HEK293 (cell line): ENCODE measurements around the gene EIF4E1B.
A peak's percentile ranks its signal among the peaks of the same experiment; 100 is the strongest.

Experiments
- MZF1 ChIP-seq: fragments of 450-650 bp; formaldehyde crosslinking; IDR thresholded peaks from 2 replicates; pipeline ENCODE4 v1.5.1; 2017; ENCODE audit warnings: missing biosample characterization, missing genetic modification characterization, borderline replicate concordance
- SETDB1 ChIP-seq: IDR thresholded peaks from one replicate; pipeline ENCODE4 v1.6.1; 2017; ENCODE audit warnings: mild to moderate bottlenecking, low read length, moderate library complexity, mixed read lengths; ENCODE audit not compliant: insufficient read length
- SP7 ChIP-seq: fragments of 450-650 bp; formaldehyde crosslinking; IDR thresholded peaks from 2 replicates; pipeline ENCODE4 v1.5.1; 2016; ENCODE audit warnings: missing biosample characterization, missing genetic modification characterization
- ZBTB1 ChIP-seq: fragments of 450-650 bp; formaldehyde crosslinking; IDR thresholded peaks from 2 replicates; pipeline ENCODE4 v1.5.1; 2016; ENCODE audit warnings: missing biosample characterization, missing genetic modification characterization
- ZFHX2 ChIP-seq: fragments of 450-650 bp; formaldehyde crosslinking; conservative IDR thresholded peaks from 2 replicates; pipeline ENCODE4 v1.5.1; 2016; ENCODE audit warnings: missing biosample characterization, missing genetic modification characterization
- ZNF138 ChIP-seq: fragments of 450-650 bp; formaldehyde crosslinking; IDR thresholded peaks from 2 replicates; pipeline ENCODE4 v1.5.1; 2016; ENCODE audit warnings: missing biosample characterization, missing genetic modification characterization, borderline replicate concordance
- ZNF157 ChIP-seq: fragments of 450-650 bp; formaldehyde crosslinking; IDR thresholded peaks from 2 replicates; pipeline ENCODE4 v1.5.1; 2016; ENCODE audit warnings: missing biosample characterization, missing genetic modification characterization
- ZNF175 ChIP-seq: fragments of 450-650 bp; formaldehyde crosslinking; IDR thresholded peaks from 2 replicates; pipeline ENCODE4 v1.5.1; 2016; ENCODE audit warnings: missing biosample characterization, missing genetic modification characterization
- ZNF23 ChIP-seq: fragments of 450-650 bp; formaldehyde crosslinking; IDR thresholded peaks from 2 replicates; pipeline ENCODE4 v1.5.1; 2016; ENCODE audit warnings: missing biosample characterization, missing genetic modification characterization, borderline replicate concordance
- ZNF274 ChIP-seq, 2 experiments: fragments of 200-500 bp in 1 of 2; fragments of 450-650 bp in 1 of 2; sonication (Bioruptor generic) in 1 of 2; formaldehyde crosslinking in 1 of 2; IDR thresholded peaks; 2 replicates each; pipeline versions ENCODE4 v1.5.1 to v1.6.1; 2014 to 2016; ENCODE audit warnings: borderline replicate concordance in 1 of 2, inconsistent platforms in 1 of 2, low read length in 1 of 2, missing biosample characterization in 1 of 2, missing genetic modification characterization in 1 of 2
- ZNF280D ChIP-seq: fragments of 450-650 bp; formaldehyde crosslinking; IDR thresholded peaks from 2 replicates; pipeline ENCODE4 v1.5.1; 2016; ENCODE audit warnings: missing biosample characterization, missing genetic modification characterization
- ZNF350 ChIP-seq: fragments of 450-650 bp; formaldehyde crosslinking; IDR thresholded peaks from 2 replicates; pipeline ENCODE4 v1.5.0; 2017; ENCODE audit warnings: missing biosample characterization, mild to moderate bottlenecking, missing genetic modification characterization
- ZNF426 ChIP-seq: fragments of 450-650 bp; formaldehyde crosslinking; IDR thresholded peaks from 2 replicates; pipeline ENCODE4 v1.5.1; 2017; ENCODE audit warnings: missing biosample characterization, missing genetic modification characterization, mild to moderate bottlenecking, inconsistent platforms, moderate library complexity
- ZNF513 ChIP-seq: fragments of 450-650 bp; IDR thresholded peaks from 2 replicates; pipeline ENCODE4 v1.5.1; 2018; ENCODE audit warnings: missing biosample characterization, missing genetic modification characterization
- ZNF585B ChIP-seq: fragments of 450-650 bp; formaldehyde crosslinking; IDR thresholded peaks from 2 replicates; pipeline ENCODE4 v1.5.1; 2016; ENCODE audit warnings: missing biosample characterization, missing genetic modification characterization
- TF ChIP-seq, protein P1 (sequence below): fragments of 450-650 bp; formaldehyde crosslinking; conservative IDR thresholded peaks from 2 replicates; pipeline ENCODE4 v1.5.1; 2016; ENCODE audit warnings: low read depth, missing biosample characterization, missing genetic modification characterization
- TF ChIP-seq, protein P2 (sequence below): fragments of 450-650 bp; formaldehyde crosslinking; IDR thresholded peaks from 2 replicates; pipeline ENCODE4 v1.5.1; 2016; ENCODE audit warnings: missing biosample characterization, missing genetic modification characterization
- TF ChIP-seq, protein P3 (sequence below): fragments of 450-650 bp; formaldehyde crosslinking; optimal IDR thresholded peaks from 2 replicates; pipeline ENCODE3; 2016; ENCODE audit warnings: missing biosample characterization, mild to moderate bottlenecking, missing genetic modification characterization
- TF ChIP-seq, protein P4 (sequence below): fragments of 450-650 bp; formaldehyde crosslinking; IDR thresholded peaks from 2 replicates; pipeline ENCODE4 v1.5.1; 2016; ENCODE audit warnings: missing biosample characterization, missing genetic modification characterization
- TF ChIP-seq, protein P5 (sequence below): fragments of 450-650 bp; formaldehyde crosslinking; IDR thresholded peaks from 2 replicates; pipeline ENCODE4 v1.5.1; 2016; ENCODE audit warnings: missing biosample characterization, missing genetic modification characterization

Gene EIF4E1B

GRCh38 chr5:176647030-176647842 lies 16.8 kb downstream of the EIF4E1B start, which contains the start of gene TSPAN17 (continued):
- TF ChIP-seq ZNF513 (tag by site-specific recombination) = no peak
- TF ChIP-seq ZNF280D (tag by site-specific recombination) = no peak
- TF ChIP-seq, protein P1, sequence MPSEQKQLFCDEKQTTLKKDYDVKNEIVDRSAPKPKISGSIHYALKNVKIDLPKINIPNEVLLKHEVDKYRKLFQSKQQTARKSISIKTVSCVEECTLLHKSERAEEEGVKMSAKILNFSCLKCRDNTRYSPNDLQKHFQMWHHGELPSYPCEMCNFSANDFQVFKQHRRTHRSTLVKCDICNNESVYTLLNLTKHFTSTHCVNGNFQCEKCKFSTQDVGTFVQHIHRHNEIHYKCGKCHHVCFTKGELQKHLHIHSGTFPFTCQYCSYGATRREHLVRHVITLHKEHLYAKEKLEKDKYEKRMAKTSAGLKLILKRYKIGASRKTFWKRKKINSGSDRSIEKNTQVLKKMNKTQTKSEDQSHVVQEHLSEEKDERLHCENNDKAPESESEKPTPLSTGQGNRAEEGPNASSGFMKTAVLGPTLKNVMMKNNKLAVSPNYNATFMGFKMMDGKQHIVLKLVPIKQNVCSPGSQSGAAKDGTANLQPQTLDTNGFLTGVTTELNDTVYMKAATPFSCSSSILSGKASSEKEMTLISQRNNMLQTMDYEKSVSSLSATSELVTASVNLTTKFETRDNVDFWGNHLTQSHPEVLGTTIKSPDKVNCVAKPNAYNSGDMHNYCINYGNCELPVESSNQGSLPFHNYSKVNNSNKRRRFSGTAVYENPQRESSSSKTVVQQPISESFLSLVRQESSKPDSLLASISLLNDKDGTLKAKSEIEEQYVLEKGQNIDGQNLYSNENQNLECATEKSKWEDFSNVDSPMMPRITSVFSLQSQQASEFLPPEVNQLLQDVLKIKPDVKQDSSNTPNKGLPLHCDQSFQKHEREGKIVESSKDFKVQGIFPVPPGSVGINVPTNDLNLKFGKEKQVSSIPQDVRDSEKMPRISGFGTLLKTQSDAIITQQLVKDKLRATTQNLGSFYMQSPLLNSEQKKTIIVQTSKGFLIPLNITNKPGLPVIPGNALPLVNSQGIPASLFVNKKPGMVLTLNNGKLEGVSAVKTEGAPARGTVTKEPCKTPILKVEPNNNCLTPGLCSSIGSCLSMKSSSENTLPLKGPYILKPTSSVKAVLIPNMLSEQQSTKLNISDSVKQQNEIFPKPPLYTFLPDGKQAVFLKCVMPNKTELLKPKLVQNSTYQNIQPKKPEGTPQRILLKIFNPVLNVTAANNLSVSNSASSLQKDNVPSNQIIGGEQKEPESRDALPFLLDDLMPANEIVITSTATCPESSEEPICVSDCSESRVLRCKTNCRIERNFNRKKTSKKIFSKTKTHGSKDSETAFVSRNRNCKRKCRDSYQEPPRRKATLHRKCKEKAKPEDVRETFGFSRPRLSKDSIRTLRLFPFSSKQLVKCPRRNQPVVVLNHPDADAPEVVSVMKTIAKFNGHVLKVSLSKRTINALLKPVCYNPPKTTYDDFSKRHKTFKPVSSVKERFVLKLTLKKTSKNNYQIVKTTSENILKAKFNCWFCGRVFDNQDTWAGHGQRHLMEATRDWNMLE (tag by site-specific recombination) = no peak
- TF ChIP-seq, protein P2, sequence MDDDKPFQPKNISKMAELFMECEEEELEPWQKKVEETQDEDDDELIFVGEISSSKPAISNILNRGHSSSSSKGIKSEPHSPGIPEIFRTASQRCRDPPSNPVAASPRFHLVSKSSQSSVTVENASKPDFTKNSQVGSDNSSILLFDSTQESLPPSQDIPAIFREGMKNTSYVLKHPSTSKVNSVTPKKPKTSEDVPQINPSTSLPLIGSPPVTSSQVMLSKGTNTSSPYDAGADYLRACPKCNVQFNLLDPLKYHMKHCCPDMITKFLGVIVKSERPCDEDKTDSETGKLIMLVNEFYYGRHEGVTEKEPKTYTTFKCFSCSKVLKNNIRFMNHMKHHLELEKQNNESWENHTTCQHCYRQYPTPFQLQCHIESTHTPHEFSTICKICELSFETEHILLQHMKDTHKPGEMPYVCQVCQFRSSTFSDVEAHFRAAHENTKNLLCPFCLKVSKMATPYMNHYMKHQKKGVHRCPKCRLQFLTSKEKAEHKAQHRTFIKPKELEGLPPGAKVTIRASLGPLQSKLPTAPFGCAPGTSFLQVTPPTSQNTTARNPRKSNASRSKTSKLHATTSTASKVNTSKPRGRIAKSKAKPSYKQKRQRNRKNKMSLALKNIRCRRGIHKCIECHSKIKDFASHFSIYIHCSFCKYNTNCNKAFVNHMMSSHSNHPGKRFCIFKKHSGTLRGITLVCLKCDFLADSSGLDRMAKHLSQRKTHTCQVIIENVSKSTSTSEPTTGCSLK = no peak
- no peak for TF ChIP-seq ZNF274 (IDR thresholded peaks at IDR 0.05; ENCODE audit: low read length)
- TF ChIP-seq ZNF274 (tag by site-specific recombination; IDR thresholded peaks at IDR 0.05; ENCODE audit: borderline replicate concordance) = no peak
- no peak for TF ChIP-seq SETDB1
- peak; percentile 47; the same call in 1 of the 2 replicates for TF ChIP-seq ZFHX2 (tag by site-specific recombination)
- TF ChIP-seq ZNF585B = no peak
- no peak for TF ChIP-seq ZNF175 (tag by site-specific recombination)
- no peak for TF ChIP-seq SP7
- TF ChIP-seq, protein P3, sequence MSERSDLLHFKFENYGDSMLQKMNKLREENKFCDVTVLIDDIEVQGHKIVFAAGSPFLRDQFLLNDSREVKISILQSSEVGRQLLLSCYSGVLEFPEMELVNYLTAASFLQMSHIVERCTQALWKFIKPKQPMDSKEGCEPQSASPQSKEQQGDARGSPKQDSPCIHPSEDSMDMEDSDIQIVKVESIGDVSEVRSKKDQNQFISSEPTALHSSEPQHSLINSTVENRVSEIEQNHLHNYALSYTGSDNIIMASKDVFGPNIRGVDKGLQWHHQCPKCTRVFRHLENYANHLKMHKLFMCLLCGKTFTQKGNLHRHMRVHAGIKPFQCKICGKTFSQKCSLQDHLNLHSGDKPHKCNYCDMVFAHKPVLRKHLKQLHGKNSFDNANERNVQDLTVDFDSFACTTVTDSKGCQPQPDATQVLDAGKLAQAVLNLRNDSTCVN = peak; percentile 20
- no peak for TF ChIP-seq ZNF23
- TF ChIP-seq, protein P4, sequence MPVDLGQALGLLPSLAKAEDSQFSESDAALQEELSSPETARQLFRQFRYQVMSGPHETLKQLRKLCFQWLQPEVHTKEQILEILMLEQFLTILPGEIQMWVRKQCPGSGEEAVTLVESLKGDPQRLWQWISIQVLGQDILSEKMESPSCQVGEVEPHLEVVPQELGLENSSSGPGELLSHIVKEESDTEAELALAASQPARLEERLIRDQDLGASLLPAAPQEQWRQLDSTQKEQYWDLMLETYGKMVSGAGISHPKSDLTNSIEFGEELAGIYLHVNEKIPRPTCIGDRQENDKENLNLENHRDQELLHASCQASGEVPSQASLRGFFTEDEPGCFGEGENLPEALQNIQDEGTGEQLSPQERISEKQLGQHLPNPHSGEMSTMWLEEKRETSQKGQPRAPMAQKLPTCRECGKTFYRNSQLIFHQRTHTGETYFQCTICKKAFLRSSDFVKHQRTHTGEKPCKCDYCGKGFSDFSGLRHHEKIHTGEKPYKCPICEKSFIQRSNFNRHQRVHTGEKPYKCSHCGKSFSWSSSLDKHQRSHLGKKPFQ (tag by site-specific recombination) = no peak
- no peak for TF ChIP-seq MZF1
- no peak for TF ChIP-seq ZBTB1 (tag by site-specific recombination)
- no peak for TF ChIP-seq ZNF138
- no peak for TF ChIP-seq ZNF157 (tag by site-specific recombination)
- TF ChIP-seq, protein P5, sequence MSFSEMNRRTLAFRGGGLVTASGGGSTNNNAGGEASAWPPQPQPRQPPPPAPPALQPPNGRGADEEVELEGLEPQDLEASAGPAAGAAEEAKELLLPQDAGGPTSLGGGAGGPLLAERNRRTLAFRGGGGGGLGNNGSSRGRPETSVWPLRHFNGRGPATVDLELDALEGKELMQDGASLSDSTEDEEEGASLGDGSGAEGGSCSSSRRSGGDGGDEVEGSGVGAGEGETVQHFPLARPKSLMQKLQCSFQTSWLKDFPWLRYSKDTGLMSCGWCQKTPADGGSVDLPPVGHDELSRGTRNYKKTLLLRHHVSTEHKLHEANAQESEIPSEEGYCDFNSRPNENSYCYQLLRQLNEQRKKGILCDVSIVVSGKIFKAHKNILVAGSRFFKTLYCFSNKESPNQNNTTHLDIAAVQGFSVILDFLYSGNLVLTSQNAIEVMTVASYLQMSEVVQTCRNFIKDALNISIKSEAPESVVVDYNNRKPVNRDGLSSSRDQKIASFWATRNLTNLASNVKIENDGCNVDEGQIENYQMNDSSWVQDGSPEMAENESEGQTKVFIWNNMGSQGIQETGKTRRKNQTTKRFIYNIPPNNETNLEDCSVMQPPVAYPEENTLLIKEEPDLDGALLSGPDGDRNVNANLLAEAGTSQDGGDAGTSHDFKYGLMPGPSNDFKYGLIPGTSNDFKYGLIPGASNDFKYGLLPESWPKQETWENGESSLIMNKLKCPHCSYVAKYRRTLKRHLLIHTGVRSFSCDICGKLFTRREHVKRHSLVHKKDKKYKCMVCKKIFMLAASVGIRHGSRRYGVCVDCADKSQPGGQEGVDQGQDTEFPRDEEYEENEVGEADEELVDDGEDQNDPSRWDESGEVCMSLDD = no peak
- no peak for TF ChIP-seq ZNF350
- no peak for TF ChIP-seq ZNF426 (tag by site-specific recombination)
